Lower leg skin (tissue), 3 donors: ENCODE measurements around the gene ADARB1.

ENCODE experiments used
- CTCF ChIP-seq, 3 donors: fragments of 450-650 bp; IDR thresholded peaks; one replicate each; pipeline ENCODE4 v1.5.1; 2016; ENCODE audit warnings: antibody characterized with exemption in 3 of 3, mild to moderate bottlenecking in 3 of 3, moderate library complexity in 2 of 3
- POLR2A ChIP-seq, 2 donors: fragments of 450-650 bp; IDR thresholded peaks; one replicate each; pipeline ENCODE4 v1.6.1; 2016 to 2017; ENCODE audit warnings: antibody characterized with exemption in 2 of 2, mild to moderate bottlenecking in 1 of 2, moderate library complexity in 1 of 2

GRCh38 chr21:45136927-45137611, 62.7 kb downstream of the ADARB1 start:
- TF ChIP-seq CTCF (IDR thresholded peaks at IDR 0.05) (peak in 1 of 3 donors; percentile 40), POLR2A (IDR thresholded peaks at IDR 0.05) (no peak)
